Measurements from ENCODE around the gene SLC7A8.

GRCh38 chr14:23137192-23137812 is 46.2 kb downstream of the SLC7A8 start:
- TF ChIP-seq CTCF (conservative IDR thresholded peaks at IDR 0.05 in 1 of 2, IDR thresholded peaks at IDR 0.05 in 1 of 2; ENCODE audit: low read depth in 1 of 2, low read length in 2 of 2) = no peak
- no peak for TF ChIP-seq EZH2 (IDR thresholded peaks at IDR 0.05; ENCODE audit: low read length, missing control alignments)
